NCI-H1930 (cell line): Measurements from ENCODE around the gene AGAP1.
"Not testable (repeated sequence)": the region's sequence is repeated elsewhere in the genome, so short reads cannot be mapped to it uniquely, and the experiment has no call there.

Experiments used
- DNase-seq, 2 experiments: peaks; one replicate each; lab custom pipeline; 2025; lab: John Stamatoyannopoulos, UW

Gene AGAP1

DNA sequence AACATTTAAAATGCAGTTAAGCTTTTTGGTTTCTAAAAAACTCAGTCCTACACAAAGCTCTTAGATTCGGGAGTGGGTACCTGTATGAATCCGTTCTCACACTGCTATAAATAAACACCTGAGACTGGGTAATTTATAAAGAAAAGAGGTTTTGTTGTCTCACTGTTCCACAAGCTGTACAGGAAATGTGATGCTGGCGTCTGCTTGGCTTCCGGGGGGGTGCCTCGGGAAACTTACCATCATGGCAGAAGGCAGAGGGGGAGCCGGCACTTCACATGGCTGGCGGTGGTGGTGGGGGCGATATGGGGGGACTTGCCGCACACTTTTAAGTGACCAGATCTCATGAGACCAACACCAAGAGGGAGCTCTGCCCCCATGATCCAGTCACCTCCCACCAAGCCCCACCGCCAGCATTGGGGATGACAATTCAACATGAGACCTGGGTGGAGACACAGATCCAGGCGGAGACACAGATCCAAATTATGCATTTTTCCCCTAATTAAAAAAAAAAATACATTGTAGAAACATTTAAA is 451.8 kb downstream of the AGAP1 start:
- no peak for DNase-seq

DNA sequence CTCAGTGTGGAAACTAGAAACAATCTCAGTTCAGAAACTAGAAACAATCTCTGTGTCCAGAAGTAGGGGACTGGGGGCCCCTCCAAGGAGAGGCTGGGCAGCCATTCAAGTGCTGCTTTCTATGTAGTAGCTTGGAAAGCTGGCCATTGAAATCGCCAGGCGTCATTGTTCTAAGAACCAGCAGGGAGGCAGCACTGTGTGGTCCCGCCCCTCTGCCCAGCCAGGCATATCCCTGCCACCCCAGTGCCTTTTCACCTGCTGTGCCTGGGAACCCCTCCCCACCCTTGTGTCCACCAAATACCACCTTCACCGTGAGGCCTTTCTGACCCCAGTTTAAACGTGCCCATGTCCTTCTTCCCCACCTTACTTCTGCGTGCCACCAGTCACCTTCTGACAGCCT is 452.7 kb downstream of the AGAP1 start:
- DNase-seq: no peak

DNA sequence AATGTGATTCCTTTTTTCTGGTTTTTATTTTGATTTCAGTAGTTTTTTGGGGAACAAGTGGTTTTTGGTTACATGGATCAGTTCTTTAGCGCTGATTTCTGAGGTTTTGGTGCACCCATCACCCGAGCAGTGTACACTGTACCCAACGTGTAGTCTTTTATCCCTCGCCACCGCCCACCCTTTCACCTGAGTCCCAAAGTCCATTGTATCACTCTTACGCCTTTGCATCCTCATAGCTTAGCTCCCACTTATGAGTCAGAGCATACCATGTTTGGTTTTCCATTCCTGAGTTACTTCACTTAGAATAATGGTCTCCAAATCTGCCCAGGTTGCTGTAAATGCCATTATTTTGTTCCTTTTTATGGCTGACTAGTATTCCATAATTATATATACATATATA is 453.2 kb downstream of the AGAP1 start:
- not testable (repeated sequence) for DNase-seq

DNA sequence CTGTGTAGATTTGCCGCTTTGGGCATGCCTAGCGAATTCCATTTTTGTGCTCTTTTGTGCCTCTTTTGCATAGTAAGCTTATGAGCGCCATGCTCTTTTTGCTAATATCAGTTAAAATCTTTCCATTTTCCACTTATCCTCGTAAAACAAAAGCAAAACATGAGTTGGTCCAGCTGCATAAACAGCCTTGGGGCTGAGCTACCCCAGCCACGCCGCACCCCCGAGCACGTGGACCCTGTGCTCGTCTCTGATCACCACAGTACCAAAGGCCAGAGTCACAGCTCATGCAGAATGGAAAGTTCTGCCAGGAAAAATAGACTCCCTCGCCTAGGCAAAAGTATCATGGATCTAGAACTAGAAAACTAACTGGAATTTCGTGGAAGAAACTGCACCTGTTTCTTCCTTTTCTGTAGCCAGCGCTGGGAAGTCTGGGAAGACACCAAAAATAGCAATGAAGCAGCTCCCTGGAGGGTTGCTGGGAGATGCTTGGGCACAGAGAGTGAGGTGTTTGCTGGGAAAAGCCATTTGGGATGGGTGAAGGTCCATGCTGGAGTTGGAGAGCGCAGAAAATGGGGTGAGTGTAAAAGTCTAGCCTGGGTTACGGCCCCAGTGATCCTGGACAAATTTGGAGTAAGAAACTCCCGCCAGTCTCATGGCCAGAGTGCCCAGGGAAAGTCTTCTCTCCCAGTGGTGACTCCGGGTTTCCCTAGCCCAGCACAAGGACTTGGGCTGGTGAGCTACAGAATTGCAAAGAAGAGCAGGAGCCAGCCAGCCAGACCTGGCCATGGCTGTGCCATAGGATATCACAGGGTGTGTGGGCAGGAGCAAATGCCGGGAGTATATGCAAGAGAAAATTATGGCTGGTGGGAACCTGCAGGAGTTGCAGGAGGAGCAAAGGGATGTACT is 456.0 kb downstream of the AGAP1 start:
- no peak for DNase-seq

DNA sequence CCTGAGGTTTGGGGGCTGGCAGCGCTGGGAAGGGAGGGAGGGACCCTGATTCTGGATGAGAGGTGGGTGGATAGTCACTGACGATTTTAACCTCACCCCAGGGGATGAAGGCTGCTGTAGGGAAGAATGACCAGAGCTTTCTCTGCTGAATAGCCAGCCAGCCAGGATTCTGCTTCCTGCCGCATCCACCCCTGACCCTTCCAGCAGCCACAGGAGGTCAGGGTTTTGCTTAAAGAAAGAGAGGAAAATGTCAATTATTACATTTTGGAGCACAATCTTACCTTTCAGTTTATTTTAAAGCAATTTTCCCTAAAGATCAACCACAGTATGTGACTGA is 456.6 kb downstream of the AGAP1 start:
- no peak for DNase-seq

DNA sequence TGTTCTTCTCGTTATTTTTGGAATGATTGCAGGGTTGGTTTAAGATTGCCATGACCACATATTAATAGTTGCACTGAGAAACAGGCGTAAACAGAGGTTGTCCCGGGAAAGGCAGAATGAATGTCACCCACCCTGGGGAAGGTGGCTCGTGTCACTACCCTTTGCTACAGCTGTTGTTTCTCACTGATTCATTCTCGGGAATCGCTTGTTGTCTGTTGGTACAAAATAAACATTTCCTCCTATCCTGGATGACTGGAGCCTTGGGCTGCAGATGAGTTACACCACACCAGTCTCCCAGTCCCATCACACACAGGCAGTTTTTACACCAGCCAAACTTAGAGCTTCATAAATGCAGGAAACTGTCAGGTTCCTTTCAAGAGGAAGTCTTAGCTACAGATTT is 457.6 kb downstream of the AGAP1 start:
- DNase-seq: no peak

DNA sequence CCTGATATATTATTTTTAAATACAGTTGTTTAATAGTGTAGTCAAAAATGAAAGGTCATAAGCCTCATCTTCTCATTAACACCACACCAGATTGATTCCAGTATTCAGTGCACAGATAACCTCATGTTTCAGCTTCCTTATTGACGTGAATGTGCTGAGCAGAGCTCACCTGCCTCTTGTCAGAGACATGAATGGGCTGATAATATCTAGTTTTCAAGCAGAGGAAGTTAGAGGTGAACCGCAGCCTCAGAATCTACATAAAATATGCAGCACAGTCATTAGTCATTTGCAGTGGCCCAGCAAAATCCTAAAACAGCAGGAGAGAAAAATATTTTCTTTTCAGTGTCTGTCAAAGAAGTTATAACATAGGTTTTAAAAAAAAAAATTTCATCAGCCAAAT is 458.1 kb downstream of the AGAP1 start:
- DNase-seq: no peak

DNA sequence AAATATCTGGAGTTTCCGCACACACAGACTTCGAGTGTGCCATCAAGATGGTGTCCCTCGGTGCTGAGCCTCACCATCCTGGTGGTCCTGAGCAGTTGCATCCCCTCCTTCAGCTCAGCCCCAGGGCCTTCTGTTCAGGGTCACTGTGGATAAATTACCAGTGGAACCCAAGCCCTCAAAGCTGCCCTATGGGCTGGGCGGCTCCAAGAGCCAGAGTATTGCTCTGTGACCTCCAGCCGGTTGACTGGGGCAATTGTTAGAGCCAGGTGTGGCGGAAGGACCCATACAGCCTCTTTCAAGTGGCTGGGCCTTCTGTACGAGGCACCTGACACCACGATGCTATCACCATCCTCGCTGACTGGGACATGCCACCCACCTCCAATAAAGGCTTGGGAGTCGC is 458.9 kb downstream of the AGAP1 start:
- DNase-seq: no peak

DNA sequence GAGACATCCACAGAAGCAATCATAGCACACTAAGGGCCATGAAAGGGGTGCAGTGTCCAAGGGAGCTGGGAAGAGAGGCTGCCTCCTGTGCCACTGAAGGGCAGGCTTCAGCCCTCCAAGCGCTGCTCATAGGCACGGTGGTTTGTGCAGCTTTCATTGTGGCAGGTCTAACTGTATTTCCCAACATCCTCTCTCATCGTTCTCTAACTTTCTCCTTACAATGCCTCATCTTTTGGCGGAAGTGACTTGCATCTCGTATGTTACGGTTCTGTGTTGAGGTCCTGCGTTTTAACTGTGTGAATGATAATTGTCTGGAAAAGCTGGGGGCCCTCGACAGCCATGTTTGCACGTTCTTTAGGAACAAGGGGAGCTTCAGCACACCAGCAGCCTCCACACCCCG is 460.4 kb downstream of the AGAP1 start:
- no peak for DNase-seq

DNA sequence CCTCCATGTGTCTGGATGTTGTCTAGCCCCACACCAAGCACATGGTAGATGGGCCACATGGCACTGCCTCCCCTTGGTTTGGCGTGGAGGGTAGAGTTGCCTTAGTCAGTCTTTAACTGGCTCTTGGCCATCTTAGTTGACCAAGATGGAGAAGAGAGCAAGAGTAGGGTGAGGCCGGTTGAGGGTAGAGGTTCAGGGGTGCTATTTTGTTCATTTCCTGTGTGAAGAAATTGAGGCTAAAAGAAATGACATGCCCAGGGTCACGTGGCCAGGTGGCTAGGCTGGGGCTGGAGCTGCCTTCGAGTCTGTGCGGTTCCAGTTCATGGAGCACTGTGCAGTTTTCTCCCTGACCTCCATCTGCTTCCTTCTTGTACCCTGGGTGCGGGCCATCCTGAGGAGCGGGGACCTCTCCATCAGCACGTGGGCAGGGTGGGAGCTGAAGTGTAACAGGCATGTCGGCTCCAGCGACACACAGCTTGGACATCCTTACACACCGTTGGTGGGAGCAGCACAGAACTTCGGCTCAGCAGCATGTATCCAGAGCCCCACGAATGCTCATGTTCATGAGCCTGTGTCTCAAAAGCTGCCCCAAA is 461.1 kb downstream of the AGAP1 start:
- DNase-seq: no peak

DNA sequence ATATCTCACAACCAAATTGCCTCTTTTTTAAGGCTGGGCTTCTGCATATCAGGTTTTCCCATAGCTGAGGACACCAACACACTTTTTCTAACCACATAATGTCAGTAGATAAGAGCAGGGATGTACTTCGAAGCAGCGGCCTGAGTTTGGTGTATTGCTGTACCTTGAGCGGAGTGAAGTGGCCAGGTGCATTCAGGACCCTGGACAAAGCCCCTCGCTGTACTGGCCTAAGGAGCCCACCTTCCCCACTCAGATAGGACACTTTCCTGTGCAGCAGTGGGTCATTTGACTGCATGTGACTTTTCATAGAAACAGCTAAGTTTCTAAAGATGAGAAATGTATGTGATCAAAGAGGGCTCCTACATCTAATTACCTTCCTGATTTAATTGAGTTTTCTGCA is 461.8 kb downstream of the AGAP1 start:
- no peak for DNase-seq

DNA sequence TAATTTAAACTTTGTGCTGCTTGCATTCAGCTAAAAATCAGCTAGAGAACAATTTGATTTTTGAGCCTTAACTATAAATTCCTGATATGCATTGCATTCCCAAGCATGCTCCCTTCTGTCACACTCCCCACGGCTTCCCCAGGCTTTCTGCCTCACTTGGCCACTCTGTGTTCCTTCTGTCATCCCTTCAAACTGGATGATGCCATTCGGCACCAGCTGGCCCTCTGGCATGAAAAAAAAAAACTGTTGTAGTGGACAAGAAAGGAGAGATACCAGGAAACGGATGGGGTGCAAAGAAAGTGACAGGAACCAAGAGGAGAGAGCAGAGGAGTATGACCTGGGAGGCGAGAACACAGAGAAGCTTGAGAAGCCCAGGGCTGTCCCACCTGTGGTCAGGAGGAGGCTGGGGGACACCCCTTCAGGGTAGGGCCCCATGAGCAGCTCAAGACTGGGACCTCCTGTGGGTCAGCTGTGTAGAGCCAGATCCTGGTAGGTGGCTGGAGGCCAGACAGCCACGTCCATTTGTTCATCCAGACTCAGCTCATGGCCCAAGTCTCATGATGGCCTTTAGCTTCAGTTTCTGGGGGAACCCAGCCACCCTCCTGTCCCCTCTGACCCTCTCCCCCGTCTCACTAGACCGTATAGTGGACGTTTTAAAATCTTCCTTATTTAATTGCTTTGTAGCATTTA is 462.6 kb downstream of the AGAP1 start:
- no peak for DNase-seq

DNA sequence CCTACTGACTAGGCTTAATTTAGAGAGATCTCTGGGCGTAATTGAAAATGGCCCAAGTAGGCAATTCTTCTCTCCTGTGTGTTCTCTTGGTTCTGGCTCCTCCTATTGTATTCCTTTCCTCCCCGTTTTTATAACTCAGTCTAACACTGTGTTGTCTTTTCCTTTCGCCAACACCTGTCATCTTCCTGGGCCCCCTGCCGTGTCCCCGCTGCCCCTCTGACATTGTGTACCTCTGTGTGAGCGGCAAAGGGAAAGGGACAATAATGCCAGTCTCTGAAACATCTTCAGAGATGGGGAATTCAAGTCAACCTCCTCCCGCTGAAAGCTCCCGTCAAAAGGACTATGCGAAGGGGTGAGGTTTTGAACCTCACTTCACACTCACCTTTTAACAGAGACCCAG is 463.4 kb downstream of the AGAP1 start:
- DNase-seq: no peak

DNA sequence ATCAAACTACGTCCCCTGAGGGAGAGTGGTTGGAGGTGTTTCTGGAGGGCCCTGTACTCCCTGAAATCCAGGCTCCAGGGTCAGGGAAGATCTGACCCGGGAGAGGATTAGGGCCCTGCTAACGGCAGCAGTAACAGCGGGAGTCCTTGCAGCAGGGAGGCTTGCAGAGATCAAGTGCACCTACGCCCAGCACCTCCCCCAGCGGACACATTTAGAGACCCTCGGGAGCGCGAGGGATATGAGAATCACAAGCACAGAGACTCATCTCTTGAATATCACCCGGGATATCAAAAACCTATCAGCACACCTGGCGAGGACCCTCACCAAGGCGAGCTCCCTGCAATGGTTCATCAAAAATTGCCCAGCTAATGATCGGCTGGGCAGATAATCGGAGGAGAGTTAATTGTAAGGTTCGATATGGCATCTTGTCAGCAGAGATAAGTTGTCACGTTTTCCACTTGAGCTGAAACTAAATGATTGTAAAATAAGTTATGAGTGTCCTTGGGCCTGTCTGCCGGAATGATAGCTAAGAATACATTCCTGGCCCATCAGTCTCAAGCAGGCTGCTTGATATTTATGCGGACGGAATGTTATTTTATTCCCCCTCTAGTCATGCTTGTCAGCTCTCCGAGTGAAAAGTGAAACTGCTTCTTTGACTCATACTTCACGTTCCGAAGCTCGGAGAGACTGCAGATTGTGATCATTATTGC is 464.5 kb downstream of the AGAP1 start:
- no peak for DNase-seq

DNA sequence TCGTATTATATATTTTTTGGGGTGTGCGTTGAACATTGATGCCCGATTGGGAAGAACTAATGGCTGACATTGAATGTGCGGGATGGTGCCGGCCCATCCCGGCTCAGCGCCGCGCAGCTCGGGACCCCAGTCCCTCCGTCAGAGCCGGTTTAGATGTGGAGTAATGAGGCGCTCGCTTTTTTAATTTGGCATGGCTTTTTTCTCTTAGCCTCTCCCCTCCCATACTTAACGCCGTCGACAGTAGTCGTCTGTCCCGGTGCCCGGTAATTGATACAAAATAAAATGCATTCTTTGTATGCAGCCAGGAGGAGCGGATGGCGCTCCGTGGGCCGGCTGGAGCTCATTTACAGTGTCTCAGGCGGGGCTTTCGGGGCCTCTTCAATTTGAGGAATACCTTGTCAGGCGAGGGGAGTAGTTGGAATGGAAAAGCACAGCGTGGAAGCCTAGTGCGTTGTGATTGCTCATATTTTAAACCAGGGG is 465.1 kb downstream of the AGAP1 start:
- no peak for DNase-seq

DNA sequence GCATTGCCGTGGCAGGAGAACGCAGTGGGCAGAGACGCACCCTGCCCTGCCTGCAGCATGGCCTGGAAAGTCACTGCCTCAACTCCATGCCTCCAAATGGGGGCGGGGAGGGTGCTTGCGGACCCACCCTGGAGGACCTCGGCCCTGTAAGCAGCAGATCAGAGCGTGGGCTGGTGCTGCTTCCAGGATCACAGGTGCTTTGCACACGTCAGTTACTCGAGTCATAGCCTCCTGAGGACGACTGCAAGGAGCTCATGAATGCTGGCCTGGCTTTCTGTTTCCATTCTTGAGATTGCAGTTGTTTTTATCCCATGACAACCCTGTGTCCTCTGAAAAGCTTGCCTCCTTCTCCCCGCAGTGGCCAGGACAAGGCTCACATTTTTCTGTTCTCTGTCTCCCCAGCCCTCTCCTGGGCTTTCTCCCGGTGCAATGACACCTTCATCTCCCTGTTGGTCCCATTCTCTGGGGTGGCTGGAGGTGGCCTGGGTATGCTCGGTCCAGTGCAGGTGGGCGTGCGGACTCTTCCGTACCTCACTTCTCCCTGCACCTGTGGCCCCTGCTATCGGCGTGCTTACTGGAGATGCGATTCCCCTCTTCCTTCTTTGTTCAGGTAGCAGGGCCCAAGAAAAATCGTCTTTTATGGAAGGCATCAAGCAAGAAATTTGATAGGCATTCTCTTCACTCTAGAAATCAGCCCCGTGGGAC is 466.3 kb downstream of the AGAP1 start:
- no peak for DNase-seq

DNA sequence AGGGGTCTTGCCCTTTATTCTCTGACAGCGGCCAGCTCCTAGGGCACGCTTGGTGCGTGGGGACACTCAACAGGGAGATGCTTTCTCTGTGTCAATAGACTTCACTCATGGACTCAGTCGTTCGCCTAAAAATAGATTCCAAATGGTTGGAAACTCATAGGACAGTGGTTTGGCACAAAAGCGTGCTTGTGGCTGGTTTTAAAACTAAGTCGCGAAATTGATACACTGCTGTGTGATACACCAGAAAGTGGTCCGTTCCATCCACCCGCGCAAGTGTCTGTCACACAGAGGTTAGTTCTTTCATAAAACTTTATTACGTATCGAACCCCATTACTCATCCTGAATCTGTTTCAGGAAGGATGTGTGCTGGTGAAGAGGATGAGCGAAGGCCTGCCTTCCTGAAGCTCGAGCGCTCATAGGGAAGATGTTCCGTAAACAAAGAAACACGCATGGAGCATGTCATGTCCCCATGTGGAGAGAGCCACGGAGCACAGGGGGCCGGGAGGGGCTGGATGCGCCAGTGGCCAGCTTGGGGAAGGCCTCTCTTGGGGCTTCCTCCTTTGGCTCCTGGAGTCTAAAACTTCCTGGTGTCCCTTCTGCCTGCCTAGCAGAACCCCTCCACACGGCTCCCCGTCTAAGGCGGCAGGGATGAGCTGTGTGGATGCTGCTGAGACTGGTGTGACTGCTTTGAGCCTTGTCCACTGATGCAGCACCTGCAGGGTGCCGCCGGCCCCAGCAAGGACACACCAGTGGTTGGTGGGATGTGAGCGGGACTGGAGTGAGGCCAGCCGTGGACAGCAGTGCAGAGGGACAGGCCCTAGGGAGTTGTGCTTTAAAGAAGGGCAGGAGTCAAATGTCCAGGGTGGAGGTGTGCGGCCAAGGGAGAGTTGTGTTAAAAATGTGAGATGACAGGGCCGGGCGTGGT is 467.1 kb downstream of the AGAP1 start:
- no peak for DNase-seq

DNA sequence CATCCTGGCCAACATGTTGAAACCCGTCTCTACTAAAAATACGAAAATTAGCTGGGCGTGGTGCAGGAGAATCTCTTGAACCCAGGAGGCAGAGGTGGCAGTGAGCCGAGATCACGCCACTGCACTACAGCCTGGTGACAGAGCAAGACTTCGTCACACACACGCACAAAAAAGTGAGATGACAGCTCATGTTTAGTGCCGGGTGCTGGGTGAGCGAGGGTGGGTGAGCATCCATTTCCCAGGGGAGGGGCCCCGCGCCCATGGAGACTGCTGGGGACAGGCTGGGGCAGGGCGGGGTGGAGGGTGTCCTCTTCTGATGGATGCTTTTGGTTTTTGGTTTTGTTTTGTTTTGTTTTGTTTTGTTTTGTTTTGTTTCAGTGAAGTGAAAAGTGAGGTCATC is 467.9 kb downstream of the AGAP1 start:
- no peak for DNase-seq

DNA sequence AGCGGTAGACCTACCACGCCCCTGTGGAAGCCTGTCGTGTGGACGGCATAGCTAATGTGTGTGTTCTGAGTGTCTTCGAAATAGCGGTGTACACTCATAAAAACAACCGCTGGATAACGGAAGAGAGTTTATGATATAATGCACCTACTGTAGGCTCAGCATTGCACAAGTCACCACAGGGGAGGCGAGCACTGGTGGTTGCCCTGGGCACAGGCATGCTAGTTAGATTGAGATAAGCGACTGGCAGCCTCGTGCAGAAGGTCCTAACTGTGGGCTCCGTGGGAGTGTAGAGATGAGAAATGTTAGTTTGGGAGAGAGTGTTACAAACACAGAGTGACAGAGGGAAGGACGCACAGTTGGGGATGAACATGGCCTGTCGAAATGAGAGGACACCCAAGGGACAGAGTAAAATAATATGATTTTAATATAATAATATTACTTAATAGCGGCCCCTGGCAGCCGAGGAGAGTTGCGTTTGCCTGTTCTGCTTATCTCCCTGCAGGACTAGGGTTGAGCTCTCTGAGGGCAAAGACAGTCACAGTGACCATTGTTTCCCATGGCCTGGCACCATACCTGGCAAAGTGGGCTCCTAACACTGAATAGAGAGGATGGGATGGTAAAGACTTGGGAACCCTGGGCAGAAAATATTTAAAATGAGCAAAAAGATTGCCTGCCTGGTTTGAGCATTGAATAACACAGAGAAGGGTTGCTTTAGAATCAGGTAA is 470.2 kb downstream of the AGAP1 start:
- no peak for DNase-seq
